NB4 (cell line): Measurements from ENCODE around the gene MAPK1IP1L.

Experiments
- MYC ChIP-seq: IDR thresholded peaks from 2 replicates; pipeline ENCODE4 v1.6.1; 2011; ENCODE audit warnings: low read depth, low read length
- POLR2A ChIP-seq: IDR thresholded peaks from 2 replicates; pipeline ENCODE4 v1.6.1; 2011; ENCODE audit warnings: mild to moderate bottlenecking; ENCODE audit not compliant: insufficient read length; ENCODE audit errors: extremely low read depth
- TF ChIP-seq, protein P1 (sequence below): IDR thresholded peaks from one replicate; pipeline ENCODE4 v1.5.1; 2012; ENCODE audit warnings: low read depth, low read length

DNA sequence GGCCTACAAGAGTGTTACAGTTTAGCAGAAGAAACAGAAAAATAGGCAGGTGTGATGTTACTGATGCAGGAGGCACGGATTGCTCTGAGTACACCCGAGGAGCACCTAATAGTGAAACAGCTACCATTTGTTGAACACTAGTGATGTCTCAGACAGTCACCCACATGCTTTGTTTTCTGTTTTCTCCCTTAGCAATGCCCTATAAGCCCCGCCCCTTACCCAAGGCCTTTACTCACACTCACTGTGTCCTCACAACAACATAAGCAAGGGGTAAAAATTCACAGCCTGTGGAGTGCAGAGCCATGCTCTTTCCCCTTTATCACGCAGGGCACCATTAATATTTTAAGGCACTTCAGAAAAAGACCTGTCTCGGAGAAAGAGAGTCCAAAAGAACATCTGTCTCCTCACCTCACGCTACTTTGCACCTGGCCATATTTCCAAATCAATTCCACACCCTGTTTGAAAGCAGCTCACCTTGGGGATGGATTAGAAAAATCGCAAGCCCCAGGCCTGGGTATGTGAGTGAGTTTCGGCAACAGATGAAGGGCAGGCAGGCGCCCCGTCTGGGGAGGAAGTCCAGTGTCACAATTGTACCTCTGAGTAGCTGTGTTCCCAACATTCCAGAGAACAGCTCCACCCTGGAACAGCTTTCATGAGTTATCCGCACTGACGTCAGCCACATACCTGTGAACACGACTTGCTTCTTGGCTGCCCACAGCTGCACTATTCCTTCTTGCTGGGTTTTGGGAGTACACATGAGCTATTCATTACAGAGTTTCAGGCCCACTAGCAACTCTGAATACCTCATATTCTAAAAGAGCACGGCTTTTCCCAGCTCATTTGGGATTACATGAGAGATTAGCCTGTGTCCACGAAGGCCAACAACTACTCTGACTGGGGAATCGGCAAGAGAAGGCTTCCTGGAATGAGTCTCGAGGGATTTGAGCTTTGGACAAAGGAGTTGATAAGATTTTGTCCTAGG is 26.0 kb downstream of the MAPK1IP1L start:
- TF ChIP-seq, protein P1, sequence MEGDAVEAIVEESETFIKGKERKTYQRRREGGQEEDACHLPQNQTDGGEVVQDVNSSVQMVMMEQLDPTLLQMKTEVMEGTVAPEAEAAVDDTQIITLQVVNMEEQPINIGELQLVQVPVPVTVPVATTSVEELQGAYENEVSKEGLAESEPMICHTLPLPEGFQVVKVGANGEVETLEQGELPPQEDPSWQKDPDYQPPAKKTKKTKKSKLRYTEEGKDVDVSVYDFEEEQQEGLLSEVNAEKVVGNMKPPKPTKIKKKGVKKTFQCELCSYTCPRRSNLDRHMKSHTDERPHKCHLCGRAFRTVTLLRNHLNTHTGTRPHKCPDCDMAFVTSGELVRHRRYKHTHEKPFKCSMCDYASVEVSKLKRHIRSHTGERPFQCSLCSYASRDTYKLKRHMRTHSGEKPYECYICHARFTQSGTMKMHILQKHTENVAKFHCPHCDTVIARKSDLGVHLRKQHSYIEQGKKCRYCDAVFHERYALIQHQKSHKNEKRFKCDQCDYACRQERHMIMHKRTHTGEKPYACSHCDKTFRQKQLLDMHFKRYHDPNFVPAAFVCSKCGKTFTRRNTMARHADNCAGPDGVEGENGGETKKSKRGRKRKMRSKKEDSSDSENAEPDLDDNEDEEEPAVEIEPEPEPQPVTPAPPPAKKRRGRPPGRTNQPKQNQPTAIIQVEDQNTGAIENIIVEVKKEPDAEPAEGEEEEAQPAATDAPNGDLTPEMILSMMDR, result no peak
- no peak for TF ChIP-seq POLR2A
- no peak for TF ChIP-seq MYC
